Stimulated activated CD8-positive, alpha-beta memory T cell treated with anti-CD3 and anti-CD28 coated beads, Interleukin-2, amount 100 ng/mL, for 48 hours (primary cell): ENCODE measurements around the gene SYVN1.
"Not testable (repeated sequence)": the region's sequence is repeated elsewhere in the genome, so short reads cannot be mapped to it uniquely, and the experiment has no call there.

Experiments used
- DNase-seq, 2 donors: peaks; one replicate each; pipeline ENCODE4 v3.0.0-alpha.2; 2020; ENCODE audit warnings: low read depth in 2 of 2

The SYVN1 gene

DNA sequence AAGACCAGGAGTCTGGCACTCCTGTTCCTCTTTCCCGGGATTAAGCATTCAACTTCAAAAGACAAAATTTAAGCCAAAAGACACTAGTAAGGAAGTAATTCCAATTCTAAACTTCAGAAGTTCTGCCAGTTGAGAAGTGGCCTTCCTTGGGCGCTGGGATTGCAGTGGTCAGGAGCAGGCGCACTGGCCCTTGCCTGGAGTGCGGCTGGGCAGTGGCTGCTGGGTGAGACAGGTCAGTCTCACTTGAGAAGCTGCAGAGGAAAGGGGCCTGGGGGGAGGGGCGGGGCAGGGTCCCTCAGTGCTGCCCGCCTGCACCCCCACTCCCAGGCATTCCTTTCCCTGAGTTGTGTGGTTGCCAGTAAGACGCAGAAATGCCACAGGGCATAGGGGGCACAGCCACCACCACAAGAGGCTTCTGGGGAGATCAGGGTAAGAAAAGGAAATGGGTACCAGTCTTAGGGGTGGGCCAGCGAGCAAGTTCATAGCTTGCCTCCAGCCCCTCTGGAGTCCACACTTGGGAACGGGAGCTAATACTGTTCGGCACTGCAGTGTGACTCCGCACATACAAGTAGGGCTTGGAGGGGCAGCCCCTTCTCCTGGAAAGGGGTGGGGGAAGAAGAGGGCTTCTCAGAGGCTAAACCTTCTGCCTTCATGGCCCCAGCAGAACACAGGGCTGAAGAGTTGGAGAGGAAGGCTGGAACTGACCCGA lies 6.7 kb downstream of the SYVN1 start:
- no peak for DNase-seq

DNA sequence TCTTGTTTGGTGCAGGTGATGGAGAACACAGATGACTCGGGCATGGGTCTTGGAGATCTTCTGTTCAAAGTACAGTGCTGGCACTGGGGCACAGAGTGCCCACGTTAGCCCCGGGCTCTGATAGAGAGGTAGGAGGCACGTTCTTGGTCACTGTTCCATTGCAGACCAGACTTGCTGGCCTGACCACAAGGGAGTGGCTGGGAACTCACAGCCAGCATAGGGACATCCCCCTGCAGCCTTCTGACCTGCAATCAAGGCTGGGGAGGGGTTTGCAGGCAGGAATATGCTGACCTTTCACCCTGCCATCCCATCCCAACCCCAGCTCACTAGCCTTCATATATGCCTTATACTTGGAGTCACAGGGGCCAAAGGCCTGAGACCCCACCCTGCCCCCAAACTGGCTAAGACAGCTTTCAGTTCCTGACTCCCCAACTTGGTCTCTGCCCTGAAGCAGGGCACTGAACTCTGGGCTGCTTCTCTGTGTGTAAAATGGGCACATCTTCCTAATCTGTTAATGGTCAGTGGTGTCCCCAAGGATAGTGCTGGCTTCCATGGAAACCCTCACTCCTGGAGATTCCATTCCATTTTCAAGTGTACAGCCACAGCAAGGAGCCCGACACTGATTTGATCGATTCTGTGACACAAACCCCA lies 7.6 kb downstream of the SYVN1 start:
- DNase-seq: no peak

DNA sequence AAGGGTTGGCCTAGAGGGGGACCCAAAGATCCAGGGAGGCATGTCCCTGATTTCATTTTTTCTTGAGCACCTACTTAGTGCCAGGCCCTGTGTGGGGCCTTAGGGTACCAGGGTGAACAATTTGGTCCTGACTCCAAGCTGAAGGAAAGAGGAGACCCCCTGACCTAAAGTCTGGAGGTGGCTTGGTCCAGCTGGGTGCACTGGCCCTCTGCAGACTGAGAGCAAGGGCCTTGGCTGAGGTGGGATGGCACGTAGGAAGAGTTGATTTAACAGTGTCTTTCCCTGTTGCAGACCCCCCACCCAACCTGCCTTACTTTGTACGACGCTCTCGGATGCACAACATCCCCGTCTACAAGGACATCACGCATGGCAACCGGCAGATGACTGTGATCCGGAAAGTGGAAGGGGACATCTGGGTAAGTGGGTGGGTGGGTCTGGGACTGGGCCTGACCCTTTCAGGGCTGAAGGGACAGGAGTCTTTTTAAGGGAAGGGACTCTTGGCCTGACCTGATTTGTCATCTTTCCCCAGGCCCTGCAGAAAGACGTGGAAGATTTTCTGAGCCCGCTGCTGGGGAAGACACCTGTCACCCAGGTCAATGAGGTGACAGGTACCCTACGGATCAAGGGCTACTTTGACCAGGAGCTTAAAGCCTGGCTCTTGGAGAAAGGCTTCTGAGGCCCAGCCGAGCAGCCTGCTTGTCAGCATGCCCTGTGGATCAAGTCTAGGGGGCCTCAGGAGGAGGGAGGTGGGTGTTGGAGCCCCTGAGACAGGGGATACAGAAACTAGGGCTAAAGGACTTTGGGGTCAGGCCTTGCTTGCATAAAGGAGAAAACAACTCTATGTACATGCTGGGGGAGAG lies 8.9 kb downstream of the SYVN1 start:
- no peak for DNase-seq

DNA sequence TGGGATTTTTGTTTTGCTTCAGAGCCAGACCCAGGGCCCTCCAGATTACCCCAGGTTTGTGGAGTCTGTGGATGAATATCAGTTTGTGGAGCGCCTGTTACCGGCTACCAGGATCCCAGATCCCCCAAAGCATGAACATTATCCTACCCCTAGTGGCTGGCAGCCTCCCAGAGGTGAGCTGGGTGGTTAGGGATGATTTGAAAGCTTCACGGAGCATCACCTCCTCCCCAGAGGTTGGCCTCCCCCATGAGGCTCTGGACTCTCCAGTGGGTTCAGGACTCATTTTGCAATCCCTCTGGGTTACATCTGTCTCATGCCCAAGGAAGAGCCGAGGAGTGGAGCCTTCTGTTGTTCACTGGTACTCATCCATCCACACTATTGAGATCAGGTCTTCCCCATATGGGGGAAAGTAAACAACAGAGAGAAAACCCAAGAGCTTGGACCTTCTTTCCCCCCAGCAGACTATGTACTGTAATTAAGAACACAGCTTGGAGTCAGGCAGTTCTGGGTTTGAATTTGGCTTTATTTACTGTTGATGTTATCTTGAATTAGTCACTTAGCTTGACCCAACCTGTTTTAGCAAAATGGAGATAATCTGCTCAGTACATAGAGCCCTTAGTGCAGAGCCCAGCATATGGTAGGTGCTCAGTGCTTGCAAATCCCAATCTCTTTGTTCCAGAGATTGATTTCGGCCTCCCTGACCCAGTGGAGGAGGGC lies 9.7 kb downstream of the SYVN1 start:
- no peak for DNase-seq

DNA sequence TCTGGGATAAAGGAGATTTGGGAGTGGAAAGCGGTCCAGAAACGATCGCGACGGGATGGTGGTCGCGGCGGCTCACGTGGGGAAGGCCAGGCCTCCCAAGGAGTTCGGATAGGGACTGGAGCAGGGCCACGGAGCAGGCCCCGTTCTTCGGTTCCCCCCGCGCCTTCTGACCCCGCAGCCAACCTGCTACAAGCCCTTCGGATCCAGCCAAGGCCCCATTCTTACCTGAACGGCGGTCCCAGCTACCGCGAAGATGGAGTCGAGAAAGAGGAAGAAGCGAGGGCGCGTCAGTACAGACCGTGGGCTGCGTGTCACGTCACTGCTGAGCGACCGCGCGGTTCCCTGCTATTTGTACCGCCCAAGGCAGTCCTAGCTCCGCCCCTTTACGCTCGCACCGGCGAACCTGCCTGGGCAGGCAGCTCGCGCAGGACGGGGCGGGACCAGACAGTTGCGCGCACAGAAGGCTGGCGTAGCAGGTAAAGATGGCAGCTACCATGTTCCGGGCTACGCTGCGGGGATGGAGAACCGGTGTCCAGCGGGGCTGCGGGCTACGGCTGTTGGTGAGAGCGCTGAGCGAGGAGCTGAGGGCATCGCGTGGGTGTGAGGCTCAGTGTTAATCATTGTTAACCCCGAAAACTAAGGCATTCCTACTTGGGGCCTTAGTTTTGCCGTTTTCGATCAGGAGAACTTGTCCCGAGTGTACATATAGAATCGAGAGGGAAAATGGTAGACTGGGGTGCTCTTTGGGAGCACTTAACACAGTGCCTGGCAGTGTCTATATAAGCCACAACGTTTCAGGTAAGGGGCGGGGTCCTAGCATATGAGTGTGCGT lies 12.2 kb downstream of the SYVN1 start, which contains the start of the genes FAU and MRPL49:
TSS of gene FAU (minus strand) at position 270 of the 832 bp plus-strand sequence. CDS start 321 bp downstream, outside the sequence.
TSS of gene MRPL49 (plus strand) at position 457 of the 832 bp plus-strand sequence. CDS start at position 483, 26 bp downstream.
- DNase-seq: peak; percentile 99

DNA sequence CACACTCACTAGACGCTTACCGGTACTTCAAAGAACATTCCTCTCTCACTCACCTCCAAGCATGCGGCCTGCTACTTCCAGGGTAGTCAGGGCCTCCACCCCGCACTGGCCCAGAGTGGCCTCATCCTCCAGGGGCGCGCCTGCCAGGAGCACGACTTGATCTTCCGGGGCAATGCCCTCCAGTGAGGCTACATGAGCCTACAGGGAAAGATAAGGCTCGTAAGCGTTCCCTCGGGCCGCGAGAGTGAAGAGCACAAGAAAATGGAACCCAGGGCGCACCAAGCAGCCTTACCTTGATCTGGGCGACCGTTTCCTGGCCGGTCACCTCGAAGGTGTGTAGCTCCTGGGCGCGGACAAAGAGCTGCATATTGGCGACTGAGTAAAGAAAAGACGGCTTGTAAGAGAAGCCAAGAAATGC lies 12.9 kb downstream of the SYVN1 start:
- DNase-seq: no peak

DNA sequence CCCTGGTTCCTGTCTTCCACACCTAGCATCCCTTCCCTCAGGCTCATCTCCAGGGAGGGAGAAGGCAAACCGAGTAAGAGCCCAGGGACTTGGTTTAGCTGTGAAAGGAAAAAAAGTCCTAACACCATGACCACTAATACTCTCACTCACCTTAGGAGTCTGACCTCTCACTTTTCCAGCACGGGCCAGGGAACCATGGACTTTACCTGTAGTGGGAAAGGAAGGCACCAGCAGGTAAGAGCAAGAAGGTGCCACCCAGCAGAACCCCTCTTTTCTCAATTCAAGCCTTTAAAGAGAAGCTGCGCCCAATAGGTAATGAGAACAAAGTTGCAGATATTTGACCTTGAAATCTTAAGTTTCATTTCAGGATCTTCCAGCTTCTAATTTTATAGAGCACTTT lies 13.5 kb downstream of the SYVN1 start:
- DNase-seq: no peak

DNA sequence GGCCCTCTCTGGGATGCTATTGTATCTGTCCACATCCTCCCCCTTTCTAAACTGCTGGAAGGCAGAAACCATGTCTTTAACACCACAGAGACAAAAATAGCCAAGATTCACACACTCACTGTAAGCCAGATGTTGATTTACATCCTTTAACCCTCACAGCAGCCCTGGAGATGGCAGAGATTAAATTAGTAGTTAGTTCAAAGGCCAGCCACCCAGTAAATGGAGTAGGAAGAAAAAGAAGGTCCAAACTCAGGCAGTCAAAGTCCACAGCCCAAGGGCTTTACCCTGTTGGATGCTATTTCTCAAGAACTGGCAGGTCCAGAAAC lies 14.7 kb downstream of the SYVN1 start:
- no peak for DNase-seq

DNA sequence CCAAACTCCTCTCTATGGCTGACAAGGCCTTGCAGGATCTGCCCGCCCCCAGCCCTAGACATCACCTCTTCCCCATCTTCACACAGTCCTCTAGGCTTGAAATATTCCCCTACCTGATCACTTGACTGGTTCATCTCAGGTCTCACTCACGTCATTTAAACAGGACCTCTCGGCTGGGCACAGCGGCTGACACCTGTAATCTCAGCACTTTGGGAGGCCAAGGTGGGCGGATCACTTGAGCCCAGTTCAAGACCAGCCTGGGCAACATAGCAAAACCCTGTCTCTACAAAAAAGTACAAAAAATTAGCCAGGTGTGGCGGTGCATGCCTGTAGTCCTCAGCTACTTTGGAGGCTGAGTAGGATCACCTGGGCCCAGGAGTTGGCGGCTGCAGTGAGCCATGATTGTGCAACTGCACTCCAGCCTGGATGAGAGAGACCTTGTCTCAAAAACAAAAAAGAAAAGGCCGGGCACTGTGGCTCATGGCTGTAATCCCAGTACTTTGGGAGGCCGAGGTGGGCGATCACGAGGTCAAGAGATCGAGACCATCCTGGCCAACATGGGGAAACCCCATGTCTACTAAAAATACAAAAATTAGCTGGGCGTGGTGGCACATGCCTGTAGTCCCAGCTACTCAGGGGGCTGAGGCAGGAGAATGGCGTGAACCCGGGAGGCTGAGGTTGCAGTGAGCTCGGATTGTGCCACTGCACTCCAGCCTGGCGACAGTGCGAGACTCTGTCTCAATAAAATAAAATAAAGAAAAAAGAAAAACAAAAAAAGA lies 15.2 kb downstream of the SYVN1 start:
- not testable (repeated sequence) for DNase-seq

DNA sequence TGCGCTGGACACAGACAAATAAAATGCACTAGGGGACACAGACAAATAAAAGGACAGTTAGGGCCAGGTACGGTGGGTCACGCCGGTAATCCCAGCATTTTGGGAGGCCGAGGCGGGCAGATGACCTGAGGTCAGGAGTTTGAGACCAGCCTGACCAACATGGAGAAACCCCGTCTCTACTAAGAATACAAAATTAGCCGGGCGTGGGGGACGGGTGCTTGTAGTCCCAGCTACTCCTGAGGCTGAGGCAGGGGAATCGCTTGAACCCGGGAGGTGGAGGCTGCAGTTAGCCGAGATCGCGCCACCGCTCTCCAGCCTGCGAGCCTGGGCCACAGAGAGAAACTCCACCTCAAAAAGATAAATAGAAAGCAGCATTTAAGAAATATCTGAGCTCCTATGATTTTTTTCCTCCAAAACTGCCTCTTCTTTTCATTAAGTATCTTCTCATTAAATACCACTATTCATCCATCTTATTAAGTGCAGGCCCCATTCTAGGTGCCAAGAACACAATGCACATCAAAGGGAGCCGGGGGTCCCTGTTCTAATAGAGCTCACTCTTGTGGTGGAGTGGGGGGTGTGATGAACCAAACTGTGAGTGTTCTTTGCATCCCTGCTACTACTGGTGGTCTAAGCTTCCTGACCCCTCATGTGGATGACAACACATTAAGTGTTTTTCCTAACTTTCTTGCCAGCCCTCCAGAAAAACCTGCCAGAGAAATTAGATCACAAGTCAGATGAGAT lies 16.1 kb downstream of the SYVN1 start:
- no peak for DNase-seq

DNA sequence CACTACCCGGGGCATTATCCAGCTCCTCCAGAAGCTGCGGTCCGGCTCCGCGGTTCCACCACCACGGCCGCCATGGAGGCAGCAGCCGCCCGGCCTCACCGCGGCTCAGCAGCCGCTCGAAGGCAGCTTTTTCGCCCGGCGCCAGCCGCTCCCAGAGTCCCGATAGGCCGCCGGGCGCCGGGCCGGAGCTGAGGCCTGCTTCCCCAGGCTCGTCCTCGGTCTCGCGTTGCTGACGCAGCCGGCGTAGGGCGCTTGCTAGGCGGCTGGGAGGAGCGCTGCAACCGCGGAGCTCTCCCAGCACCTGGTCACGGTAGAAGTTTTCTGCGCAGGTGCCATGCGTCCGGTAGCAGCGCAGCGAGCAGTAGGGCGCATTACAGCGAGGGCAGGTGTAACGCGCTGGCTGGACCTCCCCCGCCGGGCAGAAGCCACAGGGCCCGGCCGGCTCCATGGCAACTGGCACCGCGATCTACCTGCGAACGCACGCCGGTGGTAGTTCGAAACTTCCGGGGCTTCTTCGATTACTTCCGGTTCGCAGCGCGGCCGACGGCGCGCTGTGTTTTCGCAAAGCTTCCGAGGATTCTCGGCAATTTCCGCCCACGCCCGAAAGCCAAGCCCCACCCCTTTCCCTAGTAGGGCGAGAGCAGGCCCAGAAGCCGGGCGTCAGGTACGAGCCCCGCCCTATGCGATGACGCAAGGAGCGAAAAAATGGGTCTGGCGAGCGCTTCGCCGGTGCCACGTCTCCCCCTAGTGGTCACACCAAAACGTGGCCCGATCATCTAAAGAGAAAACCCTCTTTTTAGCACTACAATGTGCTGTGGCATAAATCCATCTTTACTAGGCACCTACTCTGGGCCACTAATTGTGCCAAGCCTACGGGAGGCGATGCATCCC lies 16.9 kb downstream of the SYVN1 start, which contains the start of gene ZNHIT2:
TSS of gene ZNHIT2 (minus strand) at position 496 of the 891 bp plus-strand sequence. CDS start at position 448, 48 bp downstream.
- DNase-seq: peak; percentile 100

DNA sequence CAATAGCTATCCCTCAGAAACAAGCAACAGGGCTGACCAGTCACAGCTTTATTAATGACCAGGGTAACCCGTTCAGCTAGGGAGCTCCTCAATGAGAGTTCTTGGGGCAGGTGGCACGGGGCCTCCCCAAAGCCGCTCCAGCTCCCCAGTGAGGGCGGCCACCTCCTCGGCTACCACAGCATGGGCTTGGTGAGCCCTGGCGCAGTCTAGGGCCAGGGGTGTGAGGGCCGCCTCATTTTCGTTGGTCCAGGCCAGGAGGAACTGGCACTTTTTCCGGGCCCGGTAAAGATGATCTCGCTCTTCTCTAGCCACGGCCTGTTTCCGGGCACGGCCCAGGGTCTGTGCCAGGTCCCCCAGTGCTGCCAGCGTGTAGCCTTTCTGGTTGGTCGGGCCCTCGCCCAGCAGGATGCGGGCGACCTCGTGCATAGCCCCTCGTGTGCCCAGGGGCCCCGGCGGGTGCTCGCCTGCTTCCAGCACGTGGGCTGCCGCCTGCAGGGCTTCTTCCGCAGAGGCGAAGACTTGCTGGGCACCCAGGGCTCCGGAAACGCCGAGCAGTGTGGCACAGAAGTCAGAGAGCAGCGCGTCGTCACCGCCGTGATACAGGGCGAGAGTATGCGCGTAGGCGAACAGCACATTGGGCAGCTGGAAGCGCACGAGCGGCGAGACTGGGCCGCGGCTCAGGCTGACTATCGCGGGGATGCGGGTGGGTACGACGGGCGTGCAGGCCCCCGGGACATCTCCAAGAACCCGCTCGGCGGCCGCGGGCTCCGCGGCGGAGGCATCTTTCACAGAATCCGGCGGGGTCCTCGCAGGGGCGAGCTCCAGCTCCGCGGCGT lies 17.7 kb downstream of the SYVN1 start:
- DNase-seq: peak in 1 of 2 donors; percentile 49

DNA sequence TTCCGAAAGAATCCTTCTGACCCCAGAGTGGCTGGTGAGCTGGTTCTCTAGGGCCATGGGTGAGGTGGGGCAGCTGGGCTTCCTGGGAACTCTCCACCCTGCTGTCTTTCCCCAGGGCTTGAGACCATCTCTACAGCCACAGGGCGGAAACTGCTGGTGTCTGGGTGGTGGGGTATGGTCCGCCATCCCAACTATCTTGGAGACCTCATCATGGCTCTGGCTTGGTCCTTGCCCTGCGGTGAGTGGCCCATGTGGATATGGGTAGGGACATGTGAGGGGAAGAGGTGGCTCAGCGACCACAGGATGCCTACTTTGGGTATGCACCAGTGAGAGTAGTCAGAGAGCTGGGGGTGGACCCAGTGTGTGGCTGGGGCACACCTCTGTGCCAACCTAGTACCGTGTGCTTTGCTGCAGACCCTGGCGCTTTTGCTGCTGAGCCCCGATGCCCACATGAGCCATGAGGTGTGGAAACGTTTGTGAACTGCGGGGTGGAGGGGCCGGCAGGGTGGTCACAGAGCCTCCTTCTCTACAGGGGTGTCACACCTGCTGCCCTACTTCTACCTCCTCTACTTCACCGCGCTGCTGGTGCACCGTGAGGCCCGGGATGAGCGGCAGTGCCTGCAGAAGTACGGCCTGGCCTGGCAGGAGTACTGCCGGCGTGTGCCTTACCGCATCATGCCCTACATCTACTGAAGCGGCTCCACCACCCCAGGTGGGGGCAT lies 18.8 kb downstream of the SYVN1 start:
- no peak for DNase-seq

DNA sequence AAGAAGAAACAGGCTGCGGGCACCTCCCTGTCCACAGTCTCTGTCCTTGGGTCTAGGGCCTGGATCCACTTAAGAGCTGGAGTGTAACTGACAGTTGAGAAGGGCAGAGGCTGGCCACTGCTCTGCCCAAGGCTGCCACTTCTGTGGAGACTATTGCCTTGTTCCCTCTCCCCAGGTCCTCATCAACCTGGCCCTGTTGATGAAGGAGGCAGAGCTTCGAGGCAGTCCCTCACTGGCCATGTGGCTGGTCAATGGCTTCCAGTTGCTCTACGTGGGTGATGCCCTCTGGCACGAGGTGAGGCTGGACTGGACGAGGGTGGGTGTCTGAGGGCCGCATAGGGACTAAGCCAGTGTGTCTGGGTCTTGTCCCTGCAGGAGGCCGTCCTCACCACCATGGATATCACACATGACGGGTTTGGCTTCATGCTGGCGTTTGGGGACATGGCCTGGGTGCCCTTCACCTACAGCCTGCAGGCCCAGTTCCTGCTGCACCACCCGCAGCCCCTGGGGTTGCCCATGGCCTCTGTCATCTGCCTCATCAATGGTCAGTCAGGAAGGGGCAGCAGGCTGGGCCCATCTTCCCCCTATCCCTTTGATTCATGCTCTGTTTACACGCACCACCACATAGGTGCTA lies 19.7 kb downstream of the SYVN1 start:
- DNase-seq: no peak

DNA sequence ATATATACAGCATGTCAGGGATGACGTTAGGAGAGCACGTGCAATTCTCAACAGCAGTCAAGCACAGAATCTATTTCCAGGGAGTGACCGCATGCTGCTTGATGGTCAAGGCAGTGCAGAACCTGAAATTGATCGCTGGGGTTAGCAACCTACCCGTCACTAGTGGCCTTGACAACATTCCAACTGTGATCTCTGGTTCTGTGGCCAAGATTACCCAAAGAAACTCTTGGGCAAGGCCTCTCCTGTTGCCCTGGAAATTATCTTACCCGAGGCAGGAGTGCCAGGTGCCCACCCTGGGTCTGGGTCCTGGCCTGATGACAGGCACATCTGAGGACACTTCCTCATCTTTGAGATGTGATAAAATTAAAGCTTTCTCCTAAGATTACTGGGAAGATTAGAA lies 20.5 kb downstream of the SYVN1 start:
- DNase-seq: no peak

DNA sequence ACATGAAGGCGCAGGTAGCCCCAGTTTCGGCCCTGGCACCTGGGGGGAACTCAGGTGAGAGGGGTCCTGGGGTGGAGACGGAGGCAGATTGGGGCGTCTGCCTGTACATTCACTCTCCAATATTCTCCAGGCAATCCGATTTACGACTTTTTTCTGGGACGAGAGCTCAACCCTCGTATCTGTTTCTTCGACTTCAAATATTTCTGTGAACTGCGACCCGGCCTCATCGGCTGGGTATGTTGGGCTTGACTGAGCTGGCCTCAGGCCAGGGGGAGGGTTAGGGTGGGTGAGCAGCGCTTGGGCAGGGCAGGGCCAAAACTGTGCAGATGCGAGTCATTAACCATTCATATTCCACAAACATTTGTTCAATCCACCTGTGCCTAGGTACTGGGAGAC lies 21.0 kb downstream of the SYVN1 start:
- DNase-seq: no peak
